Activated CD8-positive, alpha-beta T cell treated with anti-CD3 and anti-CD28 coated beads for 36 hours (primary cell): ENCODE results near the gene SCO1. TPM values are rescaled to one million over a fixed set of nuclear protein-coding genes. Genes with fewer than 3 reads are reported as not detected.
"Not testable (repeated sequence)": the region's sequence is repeated elsewhere in the genome, so short reads cannot be mapped to it uniquely, and the experiment has no call there.

Source experiments
- ATAC-seq: fragments of 200-7000 bp; cut with Tn5 transposase; one replicate; pipeline ENCODE4 v1.10.0; 2021; ENCODE audit warnings: mild to moderate bottlenecking, moderate library complexity
- CTCF ChIA-PET: fragments of 350-600 bp; sonication (Branson Sonifier 250); formaldehyde crosslinking; loops from one replicate; lab custom pipeline; 2021; ENCODE audit warnings: antibody characterized with exemption; lab: Charles Lee
- POLR2A ChIA-PET: fragments of 350-600 bp; sonication (Branson Sonifier 250); formaldehyde crosslinking; loops from one replicate; lab custom pipeline; 2021; ENCODE audit warnings: antibody characterized with exemption; lab: Charles Lee
- DNase-seq: peaks from one replicate; pipeline ENCODE4 v3.0.0-alpha.2; 2020
- H3K27ac Mint-ChIP-seq: one replicate; pipeline ENCODE4 v1.8.0; 2021; ENCODE audit warnings: mild to moderate bottlenecking, mixed read lengths
- H3K27me3 Mint-ChIP-seq: one replicate; pipeline ENCODE4 v1.8.0; 2021; ENCODE audit warnings: mixed read lengths
- H3K36me3 Mint-ChIP-seq: one replicate; pipeline ENCODE4 v1.8.0; 2021; ENCODE audit warnings: low read depth, mixed read lengths
- H3K4me1 Mint-ChIP-seq: one replicate; pipeline ENCODE4 v1.8.0; 2021; ENCODE audit warnings: low read depth, mixed read lengths
- H3K4me3 Mint-ChIP-seq: one replicate; pipeline ENCODE4 v1.8.0; 2021; ENCODE audit warnings: mild to moderate bottlenecking, moderate library complexity, mixed read lengths
- H3K9me3 Mint-ChIP-seq: one replicate; pipeline ENCODE4 v1.8.0; 2021; ENCODE audit warnings: mixed read lengths
- intact Hi-C: fragments of 100-400 bp; cut with micrococcal nuclease; formaldehyde crosslinking; loops from one replicate; pipeline ENCODE4 v1.10.0; 2022
- total RNA-seq, 2 experiments: library from RNA; stranded (reverse); gene quantifications; one replicate each; pipeline ENCODE4 v1.2.3, GENCODE V29; 2021
- TF ChIP-seq, protein P1 (sequence below): fragments of 200-600 bp; IDR thresholded peaks from one replicate; pipeline ENCODE4 v1.8.0; 2022; ENCODE audit warnings: antibody characterized with exemption, mild to moderate bottlenecking

SCO1 gene
- total RNA-seq, 2 experiments from 2014 or later = 45.3 to 45.4 TPM

DNA sequence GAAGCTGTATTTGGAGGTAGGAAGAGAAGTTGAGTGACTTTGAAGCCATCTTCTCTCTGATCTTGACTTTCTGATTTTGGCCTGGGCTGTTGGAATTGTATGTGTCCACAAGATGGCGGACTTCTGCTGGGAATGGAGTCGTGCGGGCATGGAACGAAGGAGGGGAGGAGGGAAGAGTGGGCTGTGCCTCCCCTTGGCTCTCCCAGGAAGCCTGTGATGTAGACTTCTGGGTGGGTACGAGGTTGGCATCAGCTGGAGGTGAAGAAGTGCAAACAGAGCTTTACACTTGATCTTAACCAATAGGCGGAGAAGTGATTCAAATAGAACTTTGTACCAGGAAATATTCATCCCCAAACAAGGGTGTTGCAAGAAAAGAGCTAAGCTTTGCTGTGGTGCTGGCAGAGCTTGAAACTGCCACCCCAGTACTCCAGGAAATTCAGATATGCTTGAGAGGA is 39.9 kb upstream of the SCO1 start:
- Mint-ChIP-seq H3K4me1 (peaks cover 4% of the 10 kb centered on the region), H3K27ac (no peak overlapping the region), H3K4me3 (no peak overlapping the region), H3K36me3 (no peaks in the 10 kb centered on the region), H3K9me3 (no peaks in the 10 kb centered on the region), H3K27me3 (no peaks in the 10 kb centered on the region)
- ATAC-seq (peak; percentile 51), DNase-seq (peak; percentile 46)
- ChIA-PET POLR2A (no interaction called here), CTCF (interaction anchor here (0.6 to 3.3 kb wide), 22 partner anchors 10 to 141 kb away, joined by 3 to 31 read pairs (median 5); partner anchors contain the start of gene PIRT)
- intact Hi-C loops = loop anchor here (5.0 kb wide), 1 partner anchor 110 kb away; no protein-coding TSS in a partner anchor
- TF ChIP-seq, protein P1, sequence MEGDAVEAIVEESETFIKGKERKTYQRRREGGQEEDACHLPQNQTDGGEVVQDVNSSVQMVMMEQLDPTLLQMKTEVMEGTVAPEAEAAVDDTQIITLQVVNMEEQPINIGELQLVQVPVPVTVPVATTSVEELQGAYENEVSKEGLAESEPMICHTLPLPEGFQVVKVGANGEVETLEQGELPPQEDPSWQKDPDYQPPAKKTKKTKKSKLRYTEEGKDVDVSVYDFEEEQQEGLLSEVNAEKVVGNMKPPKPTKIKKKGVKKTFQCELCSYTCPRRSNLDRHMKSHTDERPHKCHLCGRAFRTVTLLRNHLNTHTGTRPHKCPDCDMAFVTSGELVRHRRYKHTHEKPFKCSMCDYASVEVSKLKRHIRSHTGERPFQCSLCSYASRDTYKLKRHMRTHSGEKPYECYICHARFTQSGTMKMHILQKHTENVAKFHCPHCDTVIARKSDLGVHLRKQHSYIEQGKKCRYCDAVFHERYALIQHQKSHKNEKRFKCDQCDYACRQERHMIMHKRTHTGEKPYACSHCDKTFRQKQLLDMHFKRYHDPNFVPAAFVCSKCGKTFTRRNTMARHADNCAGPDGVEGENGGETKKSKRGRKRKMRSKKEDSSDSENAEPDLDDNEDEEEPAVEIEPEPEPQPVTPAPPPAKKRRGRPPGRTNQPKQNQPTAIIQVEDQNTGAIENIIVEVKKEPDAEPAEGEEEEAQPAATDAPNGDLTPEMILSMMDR = peak; percentile 46

DNA sequence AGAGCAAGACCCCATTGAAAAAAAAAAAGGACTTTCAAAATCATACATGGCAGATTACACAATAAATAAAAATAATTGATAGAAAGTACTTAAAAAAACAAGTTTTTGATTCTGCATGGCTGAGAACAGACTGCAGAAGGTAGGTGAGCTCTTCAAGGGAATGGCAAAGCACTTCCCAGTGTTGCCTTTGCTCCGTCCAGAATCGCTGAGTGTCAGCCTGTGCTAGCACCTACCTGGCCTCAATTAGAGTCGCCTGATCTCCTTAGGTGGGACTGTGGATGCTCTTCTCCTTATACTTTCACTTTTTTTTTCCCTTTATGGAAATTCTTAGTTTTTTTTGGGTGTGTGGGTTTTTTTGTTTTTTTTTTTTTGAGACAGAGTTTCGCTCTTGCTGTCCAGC is 38.5 kb upstream of the SCO1 start:
- DNase-seq = no peak
- H3K27ac Mint-ChIP-seq = no peak overlapping the region

GRCh38 chr17:10735251-10735650 is 37.9 kb upstream of the SCO1 start:
- POLR2A ChIA-PET = interaction anchor here (1.7 kb wide), 1 partner anchor 110 kb away, joined by 4 read pairs; no protein-coding TSS in a partner anchor
- no peak overlapping the region for H3K27ac Mint-ChIP-seq
- no peaks in the 10 kb centered on the region for H3K27me3 Mint-ChIP-seq
- TF ChIP-seq, protein P1 = no peak
- H3K9me3 Mint-ChIP-seq = no peaks in the 10 kb centered on the region
- no peaks in the 10 kb centered on the region for H3K36me3 Mint-ChIP-seq
- ATAC-seq (no peak), DNase-seq (no peak)
- H3K4me3 Mint-ChIP-seq = no peak overlapping the region
- CTCF ChIA-PET = interaction anchor here (3.3 kb wide), 1 partner anchor 109 kb away, joined by 31 read pairs; no protein-coding TSS in a partner anchor
- peaks cover 11% of the 10 kb centered on the region for H3K4me1 Mint-ChIP-seq
- intact Hi-C loops = loop anchor here (5.0 kb wide), 1 partner anchor 112 kb away; no protein-coding TSS in a partner anchor

More for the DNA sequence above, 38.5 kb upstream of the SCO1 start:
- POLR2A ChIA-PET = interaction anchor here (1.7 kb wide), 1 partner anchor 109 kb away, joined by 4 read pairs; no protein-coding TSS in a partner anchor
- CTCF ChIA-PET = interaction anchor here (3.3 kb wide), 1 partner anchor 109 kb away, joined by 31 read pairs; no protein-coding TSS in a partner anchor
- no peaks in the 10 kb centered on the region for H3K27me3 Mint-ChIP-seq
- no peak for ATAC-seq
- peaks cover 8% of the 10 kb centered on the region for H3K4me1 Mint-ChIP-seq
- no peaks in the 10 kb centered on the region for H3K9me3 Mint-ChIP-seq
- intact Hi-C loops = loop anchor here (5.0 kb wide), 1 partner anchor 111 kb away; no protein-coding TSS in a partner anchor
- H3K36me3 Mint-ChIP-seq = no peaks in the 10 kb centered on the region
- H3K4me3 Mint-ChIP-seq = no peak overlapping the region
- TF ChIP-seq, protein P1 = no peak

DNA sequence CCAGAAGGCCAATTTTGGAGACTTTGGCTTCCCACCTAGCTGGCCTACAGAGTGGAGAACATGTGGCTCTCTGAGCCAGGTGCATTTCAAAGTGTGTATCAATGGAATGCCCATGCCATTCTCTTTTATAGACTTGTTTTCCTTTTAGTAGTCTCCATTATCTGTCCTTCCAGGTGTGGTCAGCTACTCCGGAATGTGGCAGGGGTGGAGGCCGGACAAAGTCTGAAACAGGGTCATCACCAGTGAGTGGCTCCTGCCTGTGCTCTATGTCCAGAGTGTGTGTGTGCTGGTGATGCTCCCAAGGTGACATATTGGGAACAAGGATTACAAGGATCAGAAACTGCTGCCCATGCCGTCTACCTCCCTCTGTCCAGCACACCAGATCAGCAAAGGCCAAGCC is 36.3 kb upstream of the SCO1 start:
- H3K36me3 Mint-ChIP-seq = no peaks in the 10 kb centered on the region
- no peak overlapping the region for H3K4me3 Mint-ChIP-seq
- peaks cover 11% of the 10 kb centered on the region for H3K4me1 Mint-ChIP-seq
- TF ChIP-seq, protein P1 = no peak
- DNase-seq (no peak), ATAC-seq (no peak)
- intact Hi-C loops = no loop called here
- H3K27me3 Mint-ChIP-seq = no peaks in the 10 kb centered on the region
- H3K9me3 Mint-ChIP-seq = no peaks in the 10 kb centered on the region
- ChIA-PET CTCF (interaction anchor here (1.2 kb wide), 1 partner anchor 111 kb away, joined by 3 read pairs; no protein-coding TSS in a partner anchor), POLR2A (interaction anchor here (0.7 kb wide), 1 partner anchor 614 kb away, joined by 3 read pairs; no protein-coding TSS in a partner anchor)
- no peak overlapping the region for H3K27ac Mint-ChIP-seq

DNA sequence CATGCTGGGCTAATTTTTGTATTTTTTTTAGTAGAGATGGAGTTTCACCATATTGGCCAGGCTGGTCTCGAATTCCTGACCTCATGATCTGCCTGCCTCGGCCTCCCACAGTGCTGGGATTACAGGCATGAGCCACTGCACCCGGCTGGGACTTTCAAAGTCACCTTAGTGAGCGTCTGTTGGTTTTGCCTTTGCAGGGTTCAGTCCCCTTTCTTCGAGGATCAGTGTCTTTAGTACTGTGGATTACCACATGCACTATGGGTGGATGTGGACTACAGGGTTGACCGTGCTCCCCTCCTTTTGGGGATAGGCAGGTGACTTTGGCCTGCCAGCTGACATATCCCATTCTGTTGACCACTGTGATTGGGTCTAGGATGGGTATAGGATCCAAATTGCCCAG is 34.8 kb upstream of the SCO1 start:
- H3K4me1 Mint-ChIP-seq = peaks cover 16% of the 10 kb centered on the region
- ATAC-seq, H3K27me3 Mint-ChIP-seq, H3K27ac Mint-ChIP-seq, H3K9me3 Mint-ChIP-seq, intact Hi-C loops, POLR2A ChIA-PET, H3K36me3 Mint-ChIP-seq, CTCF ChIA-PET, DNase-seq, H3K4me3 Mint-ChIP-seq: not testable (repeated sequence)
